ENCODE data around the gene LNX1. TPM values are rescaled to one million over a fixed set of nuclear protein-coding genes. Genes with fewer than 3 reads are reported as not detected.

LNX1 gene
- total RNA-seq, 1 donor = 3.5 TPM

- no peak overlapping the region for H3K4me3 ChIP-seq (ENCODE audit: low read depth, low read length)
- TF ChIP-seq CTCF (IDR thresholded peaks at IDR 0.05; ENCODE audit: insufficient read depth, low read length) = no peak
- DNase-seq (ENCODE audit: low read depth) = peak; percentile 72
Measured at GRCh38 chr4:53547983-53548382, 43.3 kb downstream of the LNX1 start.

- DNase-seq (ENCODE audit: low read depth) = peak; percentile 63
- no peak overlapping the region for H3K4me3 ChIP-seq (ENCODE audit: low read depth, low read length)
- TF ChIP-seq CTCF (IDR thresholded peaks at IDR 0.05; ENCODE audit: insufficient read depth, low read length) = no peak
Measured at GRCh38 chr4:53545942-53546581, 45.2 kb downstream of the LNX1 start.

- DNase-seq (ENCODE audit: low read depth) = no peak
- no peak overlapping the region for H3K4me3 ChIP-seq (ENCODE audit: low read depth, low read length)
- no peak for TF ChIP-seq CTCF (IDR thresholded peaks at IDR 0.05; ENCODE audit: insufficient read depth, low read length)
Measured at GRCh38 chr4:53545273-53545672, 46.0 kb downstream of the LNX1 start.

- TF ChIP-seq CTCF (IDR thresholded peaks at IDR 0.05; ENCODE audit: insufficient read depth, low read length) = no peak
- DNase-seq (ENCODE audit: low read depth) = no peak
- H3K4me3 ChIP-seq (ENCODE audit: low read depth, low read length) = no peak overlapping the region
Measured at GRCh38 chr4:53543561-53543960, 47.7 kb downstream of the LNX1 start.

- no peak overlapping the region for H3K4me3 ChIP-seq (ENCODE audit: low read depth, low read length)
- no peak for TF ChIP-seq CTCF (IDR thresholded peaks at IDR 0.05; ENCODE audit: insufficient read depth, low read length)
Measured at GRCh38 chr4:53541577-53542206, 49.6 kb downstream of the LNX1 start.

GRCh38 chr4:53538756-53539155, 52.5 kb downstream of the LNX1 start:
- TF ChIP-seq CTCF (IDR thresholded peaks at IDR 0.05; ENCODE audit: insufficient read depth, low read length) = no peak
- DNase-seq (ENCODE audit: low read depth) = no peak
- H3K4me3 ChIP-seq (ENCODE audit: low read depth, low read length) = no peak overlapping the region

More at GRCh38 chr4:53541577-53542206, 49.6 kb downstream of the LNX1 start:
- peak; percentile 98 for DNase-seq (ENCODE audit: low read depth)

All from fibroblast of the aortic adventitia (primary cell).